ENCODE measurements around the gene SURF2.

SURF2 gene

GRCh38 chr9:133354766-133355165, 1.6 kb upstream of the SURF2 start:
- H3K27me3 ChIP-seq (ENCODE audit: insufficient read depth, low read depth, severe bottlenecking) = no peaks in the 10 kb centered on the region
- TF ChIP-seq CTCF (IDR thresholded peaks at IDR 0.05; ENCODE audit: low read depth, low read length) = no peak
- no peak overlapping the region for H3K4me3 ChIP-seq (ENCODE audit: low read depth, low read length)
- H3K36me3 ChIP-seq = peaks cover 55% of the 10 kb centered on the region
- H3K9me3 ChIP-seq (ENCODE audit: severe bottlenecking) = no peaks in the 10 kb centered on the region
- peak; percentile 34 for DNase-seq
- H3K27ac ChIP-seq = peak overlapping the region; percentile 63

GRCh38 chr9:133355881-133356357, 431 bp upstream of the SURF2 start:
- TF ChIP-seq CTCF (IDR thresholded peaks at IDR 0.05; ENCODE audit: low read depth, low read length) = no peak
- peak overlapping the region; percentile 59 for H3K4me3 ChIP-seq (ENCODE audit: low read depth, low read length)
- no peaks in the 10 kb centered on the region for H3K27me3 ChIP-seq (ENCODE audit: insufficient read depth, low read depth, severe bottlenecking)
- peaks cover 52% of the 10 kb centered on the region for H3K36me3 ChIP-seq
- no peaks in the 10 kb centered on the region for H3K9me3 ChIP-seq (ENCODE audit: severe bottlenecking)
- no peak for DNase-seq
- peak overlapping the region; percentile 59 for H3K27ac ChIP-seq

GRCh38 chr9:133357656-133358055, 1.3 kb downstream of the SURF2 start:
- DNase-seq = no peak
- peaks cover 52% of the 10 kb centered on the region for H3K36me3 ChIP-seq
- no peak overlapping the region for H3K27ac ChIP-seq
- no peaks in the 10 kb centered on the region for H3K27me3 ChIP-seq (ENCODE audit: insufficient read depth, low read depth, severe bottlenecking)
- no peaks in the 10 kb centered on the region for H3K9me3 ChIP-seq (ENCODE audit: severe bottlenecking)
- no peak overlapping the region for H3K4me3 ChIP-seq (ENCODE audit: low read depth, low read length)
- no peak for TF ChIP-seq CTCF (IDR thresholded peaks at IDR 0.05; ENCODE audit: low read depth, low read length)

GRCh38 chr9:133359399-133360175, 3.2 kb downstream of the SURF2 start:
- DNase-seq = peak; percentile 78
- H3K36me3 ChIP-seq = peaks cover 56% of the 10 kb centered on the region
- peak overlapping the region; percentile 68 for H3K27ac ChIP-seq

DNA sequence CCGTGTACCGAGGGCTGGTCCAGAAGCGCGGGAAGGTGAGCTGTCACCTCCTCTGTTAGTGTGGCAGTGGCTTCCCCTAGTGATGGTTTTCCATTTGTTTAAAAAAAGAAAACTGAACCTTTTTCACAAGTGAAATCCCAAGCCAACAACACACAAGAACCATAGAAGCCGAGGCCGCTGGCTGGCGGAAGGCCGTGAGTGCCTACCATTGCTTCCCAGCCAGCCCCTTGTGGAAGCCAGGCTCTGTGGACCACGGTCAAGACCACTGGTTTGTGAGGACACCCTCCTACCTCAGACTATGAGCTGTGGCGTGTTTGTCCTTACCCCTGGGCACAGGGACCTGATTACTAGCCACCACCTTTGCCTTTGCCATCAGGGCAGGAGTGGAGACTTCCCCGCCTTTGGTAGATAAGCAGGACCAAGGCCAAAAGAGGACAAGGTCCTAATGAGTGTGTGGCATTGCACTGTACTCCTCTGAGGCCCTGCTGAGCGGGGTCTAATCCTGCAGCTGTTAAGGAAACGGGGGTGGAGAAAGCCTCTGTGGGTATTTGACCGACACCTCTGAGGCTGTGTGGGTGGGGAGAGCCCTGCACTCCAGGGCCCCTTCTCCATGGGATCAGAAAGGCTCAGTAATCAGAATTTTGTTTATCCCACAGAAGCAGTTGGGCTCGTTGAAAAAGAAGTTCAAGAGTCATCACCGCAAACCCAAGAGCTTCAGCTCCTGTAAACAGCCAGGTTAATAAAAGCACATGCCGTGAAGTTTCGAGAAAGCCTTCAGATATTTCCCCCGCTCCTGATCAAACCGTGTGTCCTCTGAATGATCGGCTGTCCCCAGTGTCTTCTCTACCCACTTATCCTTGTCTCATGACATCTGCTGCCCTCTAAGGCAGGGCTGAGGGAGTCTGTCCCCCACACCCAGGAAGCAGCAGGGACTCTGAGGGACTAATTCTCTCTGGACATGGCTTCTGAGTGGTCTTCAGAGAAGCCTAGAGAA, 4.3 kb downstream of the SURF2 start:
- Histone ChIP-seq H3K27ac (peak overlapping the region; percentile 68), H3K4me3 (ENCODE audit: low read depth, low read length) (no peak overlapping the region), H3K36me3 (peaks cover 67% of the 10 kb centered on the region), H3K27me3 (ENCODE audit: insufficient read depth, low read depth, severe bottlenecking) (no peaks in the 10 kb centered on the region), H3K9me3 (ENCODE audit: severe bottlenecking) (no peaks in the 10 kb centered on the region)
- DNase-seq = peak; percentile 84
- TF ChIP-seq CTCF (IDR thresholded peaks at IDR 0.05; ENCODE audit: low read depth, low read length) = no peak

More at GRCh38 chr9:133359399-133360175, 3.2 kb downstream of the SURF2 start:
- peak; percentile 90 for TF ChIP-seq CTCF (IDR thresholded peaks at IDR 0.05; ENCODE audit: low read depth, low read length)
- H3K4me3 ChIP-seq (ENCODE audit: low read depth, low read length) = no peak overlapping the region
- H3K9me3 ChIP-seq (ENCODE audit: severe bottlenecking) = no peaks in the 10 kb centered on the region
- H3K27me3 ChIP-seq (ENCODE audit: insufficient read depth, low read depth, severe bottlenecking) = no peaks in the 10 kb centered on the region
